Neutrophil (primary cell): Measurements from ENCODE around the gene SYCP2.
"Not testable (repeated sequence)": the region's sequence is repeated elsewhere in the genome, so short reads cannot be mapped to it uniquely, and the experiment has no call there.

Experiments
- H3K27ac ChIP-seq: fragments of 200-600 bp; sonication (generic); 2 replicates; pipeline ENCODE4 v1.5.1; 2016; ENCODE audit warnings: mild to moderate bottlenecking, moderate library complexity
- H3K27me3 ChIP-seq: fragments of 200-600 bp; sonication (generic); 2 replicates; pipeline ENCODE4 v1.6.0; 2016; ENCODE audit warnings: mild to moderate bottlenecking
- H3K36me3 ChIP-seq: fragments of 200-600 bp; sonication (generic); 2 replicates; pipeline ENCODE4 v1.5.1; 2017
- H3K4me1 ChIP-seq, 2 experiments: fragments of 200-600 bp in 1 of 2; sonication (generic) in 1 of 2; 1 replicate in 1 of 2; 2 replicates in 1 of 2; pipeline versions ENCODE4 v1.5.1 to v1.6.1; 2013 to 2016; ENCODE audit warnings: low read depth in 1 of 2, low read length in 1 of 2, mild to moderate bottlenecking in 1 of 2, moderate library complexity in 1 of 2; ENCODE audit not compliant: control insufficient read depth in 1 of 2, insufficient read depth in 1 of 2
- H3K4me3 ChIP-seq, 2 experiments: fragments of 200-600 bp in 1 of 2; sonication (generic) in 1 of 2; 1 replicate in 1 of 2; 2 replicates in 1 of 2; pipeline ENCODE4 v1.5.1; 2013 to 2016; ENCODE audit warnings: low read depth in 1 of 2, low read length in 1 of 2, mild to moderate bottlenecking in 1 of 2, moderate library complexity in 1 of 2
- H3K9me3 ChIP-seq: fragments of 200-600 bp; sonication (generic); 2 replicates; pipeline ENCODE4 v1.5.1; 2016
- CTCF ChIP-seq: fragments of 200-600 bp; sonication (generic); IDR thresholded peaks from 2 replicates; pipeline ENCODE4 v1.5.1; 2016; ENCODE audit warnings: antibody characterized with exemption

The SYCP2 gene

GRCh38 chr20:59895908-59896307, 37.5 kb downstream of the SYCP2 start:
- Histone ChIP-seq H3K27ac (no peak overlapping the region), H3K4me1 (no peaks in the 10 kb centered on the region), H3K27me3 (peaks cover 1% of the 10 kb centered on the region), H3K36me3 (no peaks in the 10 kb centered on the region), H3K9me3 (no peaks in the 10 kb centered on the region), H3K4me3 (no peak overlapping the region)
- no peak for TF ChIP-seq CTCF

GRCh38 chr20:59891581-59891980, 41.9 kb downstream of the SYCP2 start:
- H3K9me3 ChIP-seq: no peaks in the 10 kb centered on the region
- no peak overlapping the region for H3K4me3 ChIP-seq
- no peak overlapping the region for H3K27ac ChIP-seq
- no peaks in the 10 kb centered on the region for H3K27me3 ChIP-seq
- no peaks in the 10 kb centered on the region for H3K4me1 ChIP-seq
- no peaks in the 10 kb centered on the region for H3K36me3 ChIP-seq
- no peak for TF ChIP-seq CTCF

GRCh38 chr20:59890035-59890434, 43.4 kb downstream of the SYCP2 start:
- not testable (repeated sequence) for H3K27me3 ChIP-seq, H3K4me3 ChIP-seq, H3K9me3 ChIP-seq, H3K36me3 ChIP-seq, H3K4me1 ChIP-seq, H3K27ac ChIP-seq

GRCh38 chr20:59888050-59888449, 45.4 kb downstream of the SYCP2 start:
- TF ChIP-seq CTCF: no peak
- H3K27me3 ChIP-seq: no peaks in the 10 kb centered on the region
- no peak overlapping the region for H3K4me3 ChIP-seq
- H3K4me1 ChIP-seq: no peaks in the 10 kb centered on the region
- H3K27ac ChIP-seq: no peak overlapping the region
- H3K36me3 ChIP-seq: peaks cover 4% of the 10 kb centered on the region
- H3K9me3 ChIP-seq: no peaks in the 10 kb centered on the region

GRCh38 chr20:59884494-59884893, 48.9 kb downstream of the SYCP2 start:
- TF ChIP-seq CTCF: no peak
- Histone ChIP-seq H3K27ac (no peak overlapping the region), H3K27me3 (no peaks in the 10 kb centered on the region), H3K4me1 (no peaks in the 10 kb centered on the region), H3K36me3 (peaks cover 4% of the 10 kb centered on the region), H3K9me3 (no peaks in the 10 kb centered on the region), H3K4me3 (no peak overlapping the region)

GRCh38 chr20:59880198-59880597, 53.2 kb downstream of the SYCP2 start:
- no peaks in the 10 kb centered on the region for H3K36me3 ChIP-seq
- no peak overlapping the region for H3K27ac ChIP-seq
- no peak for TF ChIP-seq CTCF
- no peaks in the 10 kb centered on the region for H3K27me3 ChIP-seq
- no peaks in the 10 kb centered on the region for H3K9me3 ChIP-seq
- H3K4me1 ChIP-seq: no peaks in the 10 kb centered on the region
- no peak overlapping the region for H3K4me3 ChIP-seq
